HepG2 (cell line): ENCODE measurements around the gene RAB6A. TPM values are rescaled to one million over a fixed set of nuclear protein-coding genes. Genes with fewer than 3 reads are reported as not detected.
A peak's percentile ranks its signal among the peaks of the same experiment; 100 is the strongest.

Experiments used
- ATAC-seq: fragments of 200-7000 bp; cut with Tn5 transposase; 3 replicates; pipeline ENCODE4 v1.9.1; 2020; ENCODE audit warnings: mild to moderate bottlenecking, moderate library complexity
- BruUV-seq: library from RNA; stranded (reverse); fragments of 400-500 nt; replicated peaks from 2 replicates; lab custom pipeline; 2021; lab: Mats Ljungman, UMichigan
- CTCF ChIA-PET: fragments of 300-600 bp; formaldehyde crosslinking; extraction: SDS; loops from one replicate; lab custom pipeline; 2021; ENCODE audit warnings: low total read pairs, inconsistent platforms, low intra/inter-chr PET ratio; lab: Yijun Ruan, JAX
- POLR2A ChIA-PET: fragments of 350-600 bp; sonication (Branson Sonifier 250); formaldehyde crosslinking; loops from one replicate; lab custom pipeline; 2020; ENCODE audit warnings: antibody characterized with exemption, inconsistent platforms; lab: Yijun Ruan, JAX
- DNase-seq: peaks from one replicate; pipeline ENCODE4 v3.0.0-alpha.2; 2015; ENCODE audit warnings: low spot score
- FAIRE-seq: peaks from 3 replicates; lab custom pipeline; 2011; peaks lifted over from hg19 to GRCh38; lab: Jason Lieb, UNC
- H2AFZ ChIP-seq: one replicate; pipeline ENCODE4 v1.6.1; 2011; ENCODE audit warnings: low read length, inconsistent platforms
- H3K27ac ChIP-seq: fragments of 300-600 bp; 3 replicates; pipeline ENCODE4 v1.8.0; 2011; ENCODE audit warnings: mixed run types, mild to moderate bottlenecking, mixed read lengths, low read length, inconsistent platforms; ENCODE audit not compliant: insufficient read depth; ENCODE audit errors: extremely low read length
- H3K27me3 ChIP-seq, 2 experiments: fragments of 200-600 bp in 1 of 2; 2 replicates in 1 of 2; 3 replicates in 1 of 2; pipeline versions ENCODE4 v1.6.0 to v1.8.0; 2011; ENCODE audit warnings: low read length in 2 of 2, mild to moderate bottlenecking in 2 of 2, moderate library complexity in 2 of 2, inconsistent platforms in 1 of 2; ENCODE audit not compliant: insufficient read depth in 2 of 2, control insufficient read depth in 1 of 2
- H3K36me3 ChIP-seq, 2 experiments: fragments of 200-600 bp in 1 of 2; replicated peaks in 1 of 2; 2 replicates in 1 of 2; 3 replicates in 1 of 2; pipeline versions ENCODE4 v1.5.1 to v1.8.0; 2011; ENCODE audit warnings: low read length in 2 of 2, inconsistent platforms in 1 of 2; ENCODE audit not compliant: insufficient read depth in 2 of 2, control insufficient read depth in 1 of 2
- H3K4me1 ChIP-seq: 2 replicates; pipeline ENCODE4 v1.5.1; 2012; ENCODE audit warnings: low read length, inconsistent platforms; ENCODE audit not compliant: insufficient read depth
- H3K4me2 ChIP-seq: 2 replicates; pipeline ENCODE4 v1.6.0; 2011; ENCODE audit warnings: low read depth, low read length, inconsistent platforms
- H3K4me3 ChIP-seq, 3 experiments: fragments of 200-600 bp in 1 of 3; sonication (generic), shearing (Covaris generic) in 1 of 3; replicated peaks in 1 of 3; 2 replicates each; pipeline ENCODE4 v1.5.1; 2011 to 2016; ENCODE audit warnings: low read length in 3 of 3, inconsistent platforms in 2 of 3, low read depth in 2 of 3, mild to moderate bottlenecking in 2 of 3, control low read depth in 1 of 3, mixed read lengths in 1 of 3; ENCODE audit not compliant: insufficient read depth in 1 of 3
- H3K79me2 ChIP-seq: one replicate; pipeline ENCODE4 v1.6.1; 2011; ENCODE audit warnings: low read length, inconsistent platforms; ENCODE audit not compliant: insufficient read depth
- H3K9ac ChIP-seq: 2 replicates; pipeline ENCODE4 v1.6.0; 2011; ENCODE audit warnings: mild to moderate bottlenecking, low read depth, low read length, inconsistent platforms; ENCODE audit not compliant: insufficient read depth
- H3K9me3 ChIP-seq: 2 replicates; pipeline ENCODE4 v1.5.1; 2012; ENCODE audit warnings: mild to moderate bottlenecking, low read length
- H4K20me1 ChIP-seq: 2 replicates; pipeline ENCODE4 v1.6.0; 2011; ENCODE audit warnings: inconsistent platforms, mild to moderate bottlenecking, low read length, moderate library complexity; ENCODE audit not compliant: insufficient read depth
- BHLHE40 ChIP-seq: IDR thresholded peaks from 2 replicates; pipeline ENCODE4 v1.6.1; 2011; ENCODE audit warnings: low read length, improper control_type of control experiment
- CHD4 ChIP-seq: fragments of 200-600 bp; sonication (generic); IDR thresholded peaks from 2 replicates; pipeline ENCODE4 v1.7.0; 2017; ENCODE audit warnings: mild to moderate bottlenecking, low read length, borderline replicate concordance
- DPF2 ChIP-seq: sonication (generic); formaldehyde crosslinking; IDR thresholded peaks from 2 replicates; pipeline ENCODE4 v1.4.0; 2020; ENCODE audit warnings: mild to moderate bottlenecking, low read depth, missing genetic modification reagents, borderline replicate concordance
- ISL2 ChIP-seq: sonication (generic); formaldehyde crosslinking; IDR thresholded peaks from 2 replicates; pipeline ENCODE4 v1.5.0; 2020; ENCODE audit warnings: missing genetic modification reagents
- NFRKB ChIP-seq: fragments of 450-650 bp; IDR thresholded peaks from 2 replicates; pipeline ENCODE4 v1.6.1; 2017
- RBM22 ChIP-seq: fragments of 200-400 bp; formaldehyde crosslinking; optimal IDR thresholded peaks from 2 replicates; pipeline ENCODE3; 2017; ENCODE audit warnings: mild to moderate bottlenecking, low read length, moderate library complexity
- ZBTB10 ChIP-seq: sonication (generic); formaldehyde crosslinking; IDR thresholded peaks from 2 replicates; pipeline ENCODE4 v1.4.0; 2020; ENCODE audit warnings: missing genetic modification reagents, borderline replicate concordance
- ZBTB14 ChIP-seq: sonication (generic); formaldehyde crosslinking; IDR thresholded peaks from 2 replicates; pipeline ENCODE4 v1.4.0; 2020; ENCODE audit warnings: missing genetic modification reagents
- ZNF44 ChIP-seq: sonication (generic); formaldehyde crosslinking; IDR thresholded peaks from 2 replicates; pipeline ENCODE4 v1.5.1; 2020; ENCODE audit warnings: mild to moderate bottlenecking, missing genetic modification reagents
- WGBS: methylation state at CpG from one replicate; pipeline ENCODE4 v1.1.6; 2017; ENCODE audit warnings: low lambda C conversion rate; 5-methylcytosine and 5-hydroxymethylcytosine counted together
- in situ Hi-C: cut with HindIII; loops from 2 replicates; pipeline ENCODE4 v1.10.0; 2017; ENCODE audit warnings: low pct_unique_long_range_greater_than_20kb; ENCODE audit not compliant: extremely low pct_ligation_motif_present
- intact Hi-C: fragments of 100-400 bp; cut with micrococcal nuclease; formaldehyde crosslinking; loops from one replicate; pipeline ENCODE4 v1.10.0; 2022; ENCODE audit not compliant: unreplicated experiment
- polyA plus RNA-seq, 8 experiments: library from polyadenylated mRNA; depleted of rRNA in 3 of 8; stranded (reverse) in 7 of 8; unstranded in 1 of 8; fragments of >200 nt; fragmentation: Illumina TruSeq in 4 of 8; extraction: Trizol in 4 of 8; gene quantifications; 2 replicates each; pipeline versions ENCODE4 v1.2.1 to v1.2.3, GENCODE V29; 2011 to 2016; ENCODE audit warnings: low read depth in 4 of 8, missing spikeins in 1 of 8, mixed read lengths in 1 of 8; ENCODE audit not compliant: insufficient read depth in 1 of 8
- total RNA-seq, 5 experiments: library from RNA; depleted of rRNA; stranded (reverse); fragments of >200 nt; fragmentation: Illumina TruSeq; extraction: Trizol; gene quantifications; 2 replicates each; pipeline ENCODE4 v1.2.3, GENCODE V29; 2016; ENCODE audit warnings: low read depth in 1 of 5

Gene RAB6A
- total and polyA plus RNA-seq, 2 of the 13 experiments (the other 11 are each of a cell fraction or from before 2014, with no cell fraction given) = 74.3 to 121 TPM

- no peak overlapping the region for H3K27ac ChIP-seq
- H4K20me1 ChIP-seq = no peaks in the 10 kb centered on the region
- POLR2A ChIA-PET = no interaction called here
- H3K9ac ChIP-seq = no peak overlapping the region
- in situ Hi-C loops = no loop called here
- no peak overlapping the region for H3K4me3 ChIP-seq
- CTCF ChIA-PET = no interaction called here
- intact Hi-C loops = no loop called here
- FAIRE-seq (no peak), ATAC-seq (no peak), DNase-seq (no peak)
- no peak overlapping the region for H3K4me2 ChIP-seq
- H3K9me3 ChIP-seq = no peaks in the 10 kb centered on the region
- H3K79me2 ChIP-seq = no peaks in the 10 kb centered on the region
- H3K36me3 ChIP-seq = peaks cover 1 to 2% of the 10 kb centered on the region in 2 experiments; a peak in 3 of 5 replicates
- H3K4me1 ChIP-seq = no peaks in the 10 kb centered on the region; the same call in 1 of the 2 replicates
- no peak overlapping the region for H2AFZ ChIP-seq
- WGBS = 95% methylated on average over 1 of the region's 1 CpG
- BruUV-seq = no TSS peak
- H3K27me3 ChIP-seq = no peaks in the 10 kb centered on the region
- no peak for TF ChIP-seq DPF2 (CRISPR knock-in tag)
These were observed 93.0 kb downstream of the RAB6A start for GRCh38 chr11:73667891-73668290.

GRCh38 chr11:73664877-73665276 lies 96.0 kb downstream of the RAB6A start:
- TF ChIP-seq CHD4 (no peak), NFRKB (no peak), ZBTB10 (CRISPR knock-in tag) (no peak), ZNF44 (CRISPR knock-in tag) (no peak), ZBTB14 (CRISPR knock-in tag) (no peak), RBM22 (peak; percentile 27), BHLHE40 (no peak), ISL2 (CRISPR knock-in tag) (no peak)
- ATAC-seq (no peak), FAIRE-seq (no peak), DNase-seq (no peak)
- no peaks in the 10 kb centered on the region for H3K27me3 ChIP-seq
- intact Hi-C loops = no loop called here
- CTCF ChIA-PET = no interaction called here
- no peak overlapping the region for H3K4me2 ChIP-seq
- H3K9ac ChIP-seq = no peak overlapping the region
- H3K27ac ChIP-seq = no peak overlapping the region
- POLR2A ChIA-PET = no interaction called here
- no peak overlapping the region for H3K4me3 ChIP-seq
- H3K36me3 ChIP-seq = peaks cover 10 to 27% of the 10 kb centered on the region in 2 experiments; a peak in 4 of 5 replicates
- in situ Hi-C loops = loop anchor here (5.0 kb wide), 2 partner anchors 38 to 263 kb away; no protein-coding TSS in a partner anchor
- H3K9me3 ChIP-seq = no peaks in the 10 kb centered on the region
- no peaks in the 10 kb centered on the region for H3K79me2 ChIP-seq
- BruUV-seq = no TSS peak
- H3K4me1 ChIP-seq = no peaks in the 10 kb centered on the region; the same call in 1 of the 2 replicates
- no peak overlapping the region for H2AFZ ChIP-seq
- no peaks in the 10 kb centered on the region for H4K20me1 ChIP-seq
